GM13977 (cell line): Measurements from ENCODE around the gene LANCL2.
"Not testable (repeated sequence)": the region's sequence is repeated elsewhere in the genome, so short reads cannot be mapped to it uniquely, and the experiment has no call there.

Experiments
- DNase-seq: peaks from one replicate; pipeline ENCODE4 v3.0.0; 2012; ENCODE audit warnings: low spot score
- CTCF ChIP-seq: IDR thresholded peaks from 2 replicates; pipeline ENCODE4 v1.5.1; 2012; ENCODE audit warnings: mild to moderate bottlenecking, control low read depth; ENCODE audit not compliant: insufficient read depth; ENCODE audit errors: extremely low read depth, missing control alignments
- in situ Hi-C: fragments of 300-500 bp; cut with MboI; formaldehyde crosslinking; loops from one replicate; pipeline ENCODE4 v1.12.0; 2022; ENCODE audit warnings: low sequenced_read_pairs, low pct_unique_long_range_greater_than_20kb, mixed read lengths, inconsistent platforms; ENCODE audit not compliant: unreplicated experiment

The LANCL2 gene

GRCh38 chr7:55415173-55415778, 50.1 kb downstream of the LANCL2 start:
- DNase-seq, result peak; percentile 83
- TF ChIP-seq CTCF, result peak; percentile 68
- in situ Hi-C loops, result loop anchor here (10.0 kb wide), 1 partner anchor 130 kb away; no protein-coding TSS in a partner anchor

GRCh38 chr7:55417456-55417855, 52.3 kb downstream of the LANCL2 start:
- in situ Hi-C loops, result loop anchor here (10.0 kb wide), 1 partner anchor 133 kb away; no protein-coding TSS in a partner anchor

GRCh38 chr7:55420530-55420929, 55.4 kb downstream of the LANCL2 start:
- DNase-seq, result no peak
- TF ChIP-seq CTCF, result no peak
- in situ Hi-C loops, result no loop called here

More at GRCh38 chr7:55417456-55417855, 52.3 kb downstream of the LANCL2 start:
- DNase-seq, result not testable (repeated sequence)

GRCh38 chr7:55423277-55423711, 58.2 kb downstream of the LANCL2 start:
- no peak for TF ChIP-seq CTCF
- in situ Hi-C loops, result no loop called here
- DNase-seq, result no peak

- no peak for DNase-seq
- TF ChIP-seq CTCF, result no peak
- in situ Hi-C loops, result no loop called here
Observed at GRCh38 chr7:55423891-55424290, 58.8 kb downstream of the LANCL2 start.

- no peak for DNase-seq
- in situ Hi-C loops, result no loop called here
- no peak for TF ChIP-seq CTCF
Observed at GRCh38 chr7:55425141-55425752, 60.1 kb downstream of the LANCL2 start.

GRCh38 chr7:55426676-55427075, 61.5 kb downstream of the LANCL2 start:
- no peak for TF ChIP-seq CTCF
- no peak for DNase-seq
- in situ Hi-C loops, result no loop called here
